Endothelial cell (in vitro differentiated cells): ENCODE measurements around the gene CXCR3. TPM values are rescaled to one million over a fixed set of nuclear protein-coding genes. Genes with fewer than 3 reads are reported as not detected.

Experiments used
- DNase-seq: peaks from one replicate; pipeline ENCODE4 v3.0.0; 2021; ENCODE audit warnings: low spot score
- H3K27ac Mint-ChIP-seq: one replicate; pipeline ENCODE4 v1.8.0; 2021; ENCODE audit warnings: mixed read lengths, inconsistent platforms; ENCODE audit not compliant: unreplicated experiment
- H3K27me3 Mint-ChIP-seq: one replicate; pipeline ENCODE4 v1.8.0; 2021; ENCODE audit warnings: mild to moderate bottlenecking, moderate library complexity, mixed read lengths, inconsistent platforms; ENCODE audit not compliant: unreplicated experiment
- H3K36me3 Mint-ChIP-seq: one replicate; pipeline ENCODE4 v1.8.0; 2021; ENCODE audit warnings: mild to moderate bottlenecking, low read depth, mixed read lengths, inconsistent platforms; ENCODE audit not compliant: unreplicated experiment
- H3K4me1 Mint-ChIP-seq: one replicate; pipeline ENCODE4 v1.8.0; 2021; ENCODE audit warnings: mild to moderate bottlenecking, mixed read lengths, inconsistent platforms; ENCODE audit not compliant: unreplicated experiment
- H3K4me3 Mint-ChIP-seq: one replicate; pipeline ENCODE4 v1.8.0; 2021; ENCODE audit warnings: mild to moderate bottlenecking, mixed read lengths, inconsistent platforms; ENCODE audit not compliant: unreplicated experiment
- H3K9me3 Mint-ChIP-seq: one replicate; pipeline ENCODE4 v1.8.0; 2021; ENCODE audit warnings: mixed read lengths, inconsistent platforms; ENCODE audit not compliant: unreplicated experiment
- total RNA-seq: library from RNA; stranded (reverse); fragmentation: NEBNext Ultra II Directional; extraction: Animal tissue kit (Norgen Biotek cat#: 25700); gene quantifications from one replicate; pipeline ENCODE4 v1.2.1, GENCODE V29; 2021; ENCODE audit not compliant: unreplicated experiment
- TF ChIP-seq, protein P1 (sequence below): fragments of 200-600 bp; sonication (generic); IDR thresholded peaks from one replicate; pipeline ENCODE4 v1.5.0; 2021; ENCODE audit warnings: antibody characterized with exemption; ENCODE audit not compliant: unreplicated experiment

Gene CXCR3
- total RNA-seq, 1 donor from 2014 or later: 0.54 TPM

DNA sequence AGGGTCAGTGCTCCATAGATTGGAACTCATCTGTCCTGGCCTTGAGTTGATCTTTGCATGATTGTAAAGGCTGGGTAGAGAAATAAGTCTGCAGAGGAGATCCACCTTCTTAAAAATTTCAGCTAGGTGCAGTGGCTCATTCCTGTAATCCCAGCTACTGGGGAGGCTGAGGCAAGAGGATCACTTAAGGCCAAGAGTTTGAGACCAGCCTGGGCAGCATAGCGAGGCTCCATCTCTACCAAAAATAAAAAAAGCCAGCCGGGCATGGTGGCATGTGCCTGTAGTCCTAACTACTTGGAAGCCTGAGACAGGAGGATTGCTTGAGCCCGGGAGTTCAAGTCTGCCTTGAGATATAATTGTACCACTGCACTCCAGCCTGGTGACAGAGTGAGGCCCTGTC, 476 bp upstream of the CXCR3 start:
- H3K36me3 Mint-ChIP-seq: peaks cover 13% of the 10 kb centered on the region
- no peak for DNase-seq
- TF ChIP-seq, protein P1, sequence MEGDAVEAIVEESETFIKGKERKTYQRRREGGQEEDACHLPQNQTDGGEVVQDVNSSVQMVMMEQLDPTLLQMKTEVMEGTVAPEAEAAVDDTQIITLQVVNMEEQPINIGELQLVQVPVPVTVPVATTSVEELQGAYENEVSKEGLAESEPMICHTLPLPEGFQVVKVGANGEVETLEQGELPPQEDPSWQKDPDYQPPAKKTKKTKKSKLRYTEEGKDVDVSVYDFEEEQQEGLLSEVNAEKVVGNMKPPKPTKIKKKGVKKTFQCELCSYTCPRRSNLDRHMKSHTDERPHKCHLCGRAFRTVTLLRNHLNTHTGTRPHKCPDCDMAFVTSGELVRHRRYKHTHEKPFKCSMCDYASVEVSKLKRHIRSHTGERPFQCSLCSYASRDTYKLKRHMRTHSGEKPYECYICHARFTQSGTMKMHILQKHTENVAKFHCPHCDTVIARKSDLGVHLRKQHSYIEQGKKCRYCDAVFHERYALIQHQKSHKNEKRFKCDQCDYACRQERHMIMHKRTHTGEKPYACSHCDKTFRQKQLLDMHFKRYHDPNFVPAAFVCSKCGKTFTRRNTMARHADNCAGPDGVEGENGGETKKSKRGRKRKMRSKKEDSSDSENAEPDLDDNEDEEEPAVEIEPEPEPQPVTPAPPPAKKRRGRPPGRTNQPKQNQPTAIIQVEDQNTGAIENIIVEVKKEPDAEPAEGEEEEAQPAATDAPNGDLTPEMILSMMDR: no peak
- no peaks in the 10 kb centered on the region for H3K9me3 Mint-ChIP-seq
- H3K27me3 Mint-ChIP-seq: peaks cover 2% of the 10 kb centered on the region
- no peak overlapping the region for H3K4me3 Mint-ChIP-seq
- no peak overlapping the region for H3K27ac Mint-ChIP-seq
- peaks cover 20% of the 10 kb centered on the region for H3K4me1 Mint-ChIP-seq

DNA sequence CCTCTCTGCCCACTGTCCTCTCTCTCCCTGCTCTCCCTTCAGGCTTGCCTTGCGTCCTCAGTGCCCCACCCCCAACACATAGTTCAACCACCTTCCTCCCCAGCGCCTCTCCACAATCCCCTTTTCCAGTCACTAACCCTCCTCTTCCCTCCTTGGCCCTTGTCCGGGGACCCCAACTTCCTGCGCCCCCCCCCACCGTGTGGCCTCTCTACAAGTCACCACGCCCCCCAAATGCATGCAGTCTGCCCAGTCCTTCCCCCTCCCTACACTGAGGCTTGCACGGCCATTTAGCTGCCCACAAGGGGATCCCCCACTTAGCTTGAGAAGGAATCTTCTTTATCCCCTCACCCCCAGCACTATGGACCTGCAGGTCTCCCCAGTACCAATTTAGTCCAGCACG, 569 bp downstream of the CXCR3 start:
- no peaks in the 10 kb centered on the region for H3K9me3 Mint-ChIP-seq
- no peak for DNase-seq
- peak overlapping the region; percentile 24 for H3K27ac Mint-ChIP-seq
- peaks cover 21% of the 10 kb centered on the region for H3K36me3 Mint-ChIP-seq
- peaks cover 21% of the 10 kb centered on the region for H3K4me1 Mint-ChIP-seq
- H3K27me3 Mint-ChIP-seq: peaks cover 2% of the 10 kb centered on the region
- H3K4me3 Mint-ChIP-seq: no peak overlapping the region
- TF ChIP-seq, protein P1: no peak

DNA sequence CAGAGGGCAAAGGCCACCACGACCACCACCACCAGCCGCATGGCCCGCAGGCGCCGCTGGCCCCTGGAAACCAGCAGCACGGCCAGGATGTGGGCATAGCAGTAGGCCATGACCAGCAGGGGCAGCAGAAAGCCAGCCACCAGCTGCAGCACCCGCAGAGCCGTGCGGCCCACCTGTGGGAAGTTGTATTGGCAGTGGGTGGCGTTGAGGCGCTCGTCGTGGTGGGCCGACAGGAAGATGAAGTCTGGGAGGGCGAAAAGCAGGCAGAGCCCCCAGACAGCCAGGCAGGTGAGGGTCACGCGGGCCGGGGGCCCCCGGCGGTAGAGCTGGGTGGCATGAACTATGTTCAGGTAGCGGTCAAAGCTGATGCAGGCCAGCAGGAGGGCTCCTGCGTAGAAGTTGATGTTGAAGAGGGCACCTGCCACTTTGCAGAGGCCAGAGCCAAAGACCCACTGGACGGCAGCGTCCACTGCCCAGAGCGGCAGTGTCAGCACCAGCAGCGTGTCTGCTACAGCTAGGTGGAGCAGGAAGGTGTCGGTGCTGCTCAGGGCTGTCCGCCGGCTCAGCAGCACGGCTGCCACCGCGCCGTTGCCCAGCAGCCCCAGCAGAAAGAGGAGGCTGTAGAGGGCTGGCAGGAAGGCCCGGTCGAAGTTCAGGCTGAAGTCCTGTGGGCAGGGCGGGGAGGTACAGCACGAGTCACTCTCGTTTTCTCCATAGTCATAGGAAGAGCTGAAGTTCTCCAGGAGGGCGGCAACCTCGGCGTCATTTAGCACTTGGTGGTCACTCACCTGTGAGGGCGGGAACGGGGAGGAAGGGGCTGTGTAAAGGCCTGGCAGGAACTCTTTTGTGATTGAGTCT, 1.4 kb downstream of the CXCR3 start:
- Mint-ChIP-seq H3K4me1 (peaks cover 19% of the 10 kb centered on the region), H3K27ac (no peak overlapping the region), H3K36me3 (peaks cover 27% of the 10 kb centered on the region), H3K4me3 (no peak overlapping the region), H3K27me3 (peaks cover 2% of the 10 kb centered on the region), H3K9me3 (no peaks in the 10 kb centered on the region)
- TF ChIP-seq, protein P1: no peak
- DNase-seq: no peak

DNA sequence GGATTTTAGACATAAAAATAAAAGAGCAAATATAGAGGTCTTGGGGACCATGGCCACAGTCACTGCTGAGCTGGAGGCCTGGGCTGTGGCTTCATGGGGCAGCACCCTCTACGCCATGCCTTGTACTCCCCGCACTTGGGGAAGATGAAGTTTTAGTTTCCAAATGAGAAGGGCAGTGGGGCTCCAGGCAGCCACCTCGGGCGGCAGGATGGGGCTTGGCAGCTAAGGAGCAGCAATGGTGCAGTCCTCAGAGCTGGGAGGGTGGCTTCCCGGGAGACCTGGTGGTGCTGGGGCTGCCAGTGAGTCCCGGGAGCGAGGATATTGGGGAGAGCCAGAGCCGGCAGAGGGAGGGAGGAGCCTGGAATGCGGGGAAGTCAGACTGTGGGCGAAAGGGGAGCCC, 2.4 kb downstream of the CXCR3 start:
- Mint-ChIP-seq H3K4me3 (no peak overlapping the region), H3K4me1 (peaks cover 17% of the 10 kb centered on the region), H3K27ac (no peak overlapping the region), H3K9me3 (no peaks in the 10 kb centered on the region), H3K27me3 (peaks cover 2% of the 10 kb centered on the region), H3K36me3 (peaks cover 35% of the 10 kb centered on the region)
- DNase-seq: no peak
- TF ChIP-seq, protein P1: no peak

DNA sequence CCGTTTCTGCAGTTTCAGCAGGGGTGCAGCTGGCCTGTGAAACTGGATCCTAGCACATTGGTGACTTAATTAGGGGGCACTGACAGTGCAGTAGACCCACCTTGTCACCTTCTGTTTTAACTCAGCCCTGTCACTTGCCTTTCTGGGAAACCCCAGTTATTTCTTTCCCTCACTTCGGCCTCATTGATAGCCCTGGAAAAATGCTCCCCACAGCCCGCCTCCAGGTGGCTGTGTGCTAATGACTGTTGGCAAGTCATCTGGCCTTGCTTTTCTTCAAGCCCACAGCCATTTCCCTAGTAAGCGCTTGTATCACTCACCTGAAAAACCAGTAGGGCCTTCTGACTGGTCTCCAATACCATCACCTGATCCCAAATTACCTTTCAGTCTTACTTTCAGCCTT, 3.3 kb downstream of the CXCR3 start:
- Mint-ChIP-seq H3K9me3 (no peaks in the 10 kb centered on the region), H3K4me3 (no peak overlapping the region), H3K27me3 (peaks cover 2% of the 10 kb centered on the region), H3K36me3 (peaks cover 40% of the 10 kb centered on the region), H3K27ac (no peak overlapping the region), H3K4me1 (peaks cover 17% of the 10 kb centered on the region)
- TF ChIP-seq, protein P1: no peak
- DNase-seq: no peak
